MM.1S (cell line): ENCODE measurements around the gene IRF2BPL.

Source experiments
- DNase-seq: peaks from one replicate; pipeline ENCODE4 v3.0.0-alpha.2; 2015
- H2AFZ ChIP-seq: fragments of 300-600 bp; sonication (generic); 2 replicates; pipeline ENCODE4 v1.6.0; 2016; ENCODE audit warnings: antibody characterized with exemption, low read length
- H3F3A ChIP-seq: fragments of 300-600 bp; sonication (generic); 2 replicates; pipeline ENCODE4 v1.6.1; 2016; ENCODE audit warnings: mild to moderate bottlenecking, antibody characterized with exemption, low read length, moderate library complexity, mixed read lengths; ENCODE audit not compliant: insufficient read depth
- H3K27ac ChIP-seq: fragments of 300-600 bp; sonication (generic); 2 replicates; pipeline ENCODE4 v1.5.1; 2016; ENCODE audit warnings: mild to moderate bottlenecking, low read length
- H3K27me3 ChIP-seq: fragments of 300-600 bp; sonication (generic); replicated peaks from 2 replicates; pipeline ENCODE4 v1.6.0; 2016; ENCODE audit warnings: low read length; ENCODE audit not compliant: insufficient read depth
- H3K36me3 ChIP-seq: fragments of 300-600 bp; sonication (generic); replicated peaks from 2 replicates; pipeline ENCODE4 v1.6.1; 2016; ENCODE audit warnings: mild to moderate bottlenecking, low read length, mixed read lengths; ENCODE audit not compliant: insufficient read depth
- H3K4me1 ChIP-seq: fragments of 300-600 bp; sonication (generic); 2 replicates; pipeline ENCODE4 v1.6.1; 2016; ENCODE audit warnings: low read length, mixed read lengths
- H3K4me2 ChIP-seq: fragments of 300-600 bp; sonication (generic); 2 replicates; pipeline ENCODE4 v1.6.0; 2016; ENCODE audit warnings: low read depth, low read length
- H3K4me3 ChIP-seq: fragments of 300-600 bp; sonication (generic); 2 replicates; pipeline ENCODE4 v1.5.1; 2016; ENCODE audit warnings: low read length, mixed read lengths
- H3K79me2 ChIP-seq: fragments of 300-600 bp; sonication (generic); 2 replicates; pipeline ENCODE4 v1.6.1; 2016; ENCODE audit warnings: mixed run types, low read length, mixed read lengths
- H3K9ac ChIP-seq: fragments of 300-600 bp; sonication (generic); 2 replicates; pipeline ENCODE4 v1.6.1; 2016; ENCODE audit warnings: low read length, mixed read lengths
- H3K9me2 ChIP-seq: fragments of 300-600 bp; sonication (generic); replicated peaks from 2 replicates; pipeline ENCODE4 v1.6.1; 2016; ENCODE audit warnings: mild to moderate bottlenecking, low read length, mixed read lengths; ENCODE audit not compliant: insufficient read depth
- H3K9me3 ChIP-seq: fragments of 300-600 bp; sonication (generic); replicated peaks from 2 replicates; pipeline ENCODE4 v1.6.1; 2016; ENCODE audit warnings: mild to moderate bottlenecking, low read length, mixed read lengths; ENCODE audit not compliant: insufficient read depth
- H4K20me1 ChIP-seq: fragments of 300-600 bp; sonication (generic); 2 replicates; pipeline ENCODE4 v1.6.1; 2016; ENCODE audit warnings: mild to moderate bottlenecking, low read length, moderate library complexity, mixed read lengths; ENCODE audit not compliant: insufficient read depth
- CTCF ChIP-seq: fragments of 300-600 bp; sonication (generic); IDR thresholded peaks from 2 replicates; pipeline ENCODE4 v1.5.1; 2016; ENCODE audit warnings: antibody characterized with exemption, low read length, mixed read lengths
- EZH2 ChIP-seq: fragments of 300-600 bp; sonication (generic); optimal IDR thresholded peaks from 2 replicates; pipeline ENCODE3; 2017; ENCODE audit warnings: low read depth, mild to moderate bottlenecking, antibody characterized with exemption, low read length, mixed read lengths
- EZH2phosphoT487 ChIP-seq: fragments of 300-600 bp; sonication (generic); IDR thresholded peaks from 2 replicates; pipeline ENCODE4 v1.6.1; 2018; ENCODE audit warnings: antibody characterized with exemption, low read length

The IRF2BPL gene

DNA sequence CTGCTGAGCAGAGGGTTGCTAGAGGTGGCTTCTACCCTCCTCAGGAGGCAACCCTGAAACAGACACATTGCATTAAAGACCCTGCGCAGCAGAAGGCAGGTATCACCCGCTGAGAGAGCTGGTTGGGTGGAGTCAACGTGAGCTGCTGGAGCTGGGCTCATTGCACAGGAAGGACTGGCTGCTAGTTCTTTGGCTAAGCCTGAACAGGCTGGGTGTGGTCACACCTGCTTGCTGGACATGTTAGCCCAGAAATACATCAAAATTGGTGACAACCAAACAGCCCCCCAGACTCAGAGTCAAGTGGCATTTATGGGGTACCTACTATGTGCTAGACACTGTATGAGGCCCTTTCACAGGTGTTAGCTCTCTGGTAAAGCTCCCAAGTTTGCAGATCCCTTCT, 33.8 kb upstream of the IRF2BPL start:
- Histone ChIP-seq H3K9me3 (no peaks in the 10 kb centered on the region), H3K27me3 (no peaks in the 10 kb centered on the region), H3K36me3 (no peaks in the 10 kb centered on the region), H3K4me1 (no peaks in the 10 kb centered on the region), H4K20me1 (no peaks in the 10 kb centered on the region), H3K9ac (no peak overlapping the region), H2AFZ (no peak overlapping the region), H3K4me2 (no peak overlapping the region), H3F3A (no peaks in the 10 kb centered on the region), H3K27ac (no peak overlapping the region), H3K79me2 (no peaks in the 10 kb centered on the region), H3K4me3 (no peak overlapping the region), H3K9me2 (no peaks in the 10 kb centered on the region)
- TF ChIP-seq EZH2 (no peak), CTCF (no peak), EZH2phosphoT487 (no peak)
- no peak for DNase-seq

DNA sequence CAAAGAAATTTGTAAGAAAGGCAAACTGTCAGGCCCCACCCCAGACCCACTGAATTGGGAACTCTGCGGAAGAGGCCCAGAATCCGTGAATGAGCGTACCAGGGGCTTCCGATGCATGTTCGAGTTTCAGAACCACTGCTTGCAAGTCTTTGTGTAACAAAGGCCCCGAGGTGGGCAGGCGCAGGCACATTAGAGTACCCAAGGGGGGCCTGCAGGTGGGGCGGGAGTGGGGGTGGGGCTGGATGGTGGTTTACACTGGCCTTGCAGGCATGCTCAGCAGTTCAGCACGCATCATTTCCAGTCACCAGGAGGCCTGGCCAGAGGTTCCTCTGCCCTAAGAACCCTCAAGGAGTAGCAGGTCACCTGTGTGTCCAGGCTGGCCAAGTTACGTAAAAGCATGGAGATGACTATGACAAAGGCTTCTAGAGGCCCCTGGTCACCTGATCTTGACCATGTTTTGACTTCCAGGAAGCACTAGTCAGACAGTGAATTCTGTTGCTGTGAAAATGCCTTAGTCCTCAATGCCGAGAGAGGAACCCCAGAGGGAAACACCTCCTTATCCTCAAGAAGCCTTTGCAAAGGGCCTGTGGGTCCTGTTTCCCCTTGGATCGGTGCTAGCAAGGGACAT, 33.2 kb upstream of the IRF2BPL start:
- Histone ChIP-seq H3K27me3 (no peaks in the 10 kb centered on the region), H3K9me2 (no peaks in the 10 kb centered on the region), H3K4me1 (no peaks in the 10 kb centered on the region), H3K9me3 (no peaks in the 10 kb centered on the region), H3K27ac (no peak overlapping the region), H3K9ac (no peak overlapping the region), H4K20me1 (no peaks in the 10 kb centered on the region), H3K79me2 (no peaks in the 10 kb centered on the region), H3F3A (no peaks in the 10 kb centered on the region), H3K4me3 (no peak overlapping the region), H3K36me3 (no peaks in the 10 kb centered on the region), H3K4me2 (no peak overlapping the region), H2AFZ (no peak overlapping the region)
- DNase-seq: no peak
- TF ChIP-seq EZH2 (no peak), EZH2phosphoT487 (no peak)

DNA sequence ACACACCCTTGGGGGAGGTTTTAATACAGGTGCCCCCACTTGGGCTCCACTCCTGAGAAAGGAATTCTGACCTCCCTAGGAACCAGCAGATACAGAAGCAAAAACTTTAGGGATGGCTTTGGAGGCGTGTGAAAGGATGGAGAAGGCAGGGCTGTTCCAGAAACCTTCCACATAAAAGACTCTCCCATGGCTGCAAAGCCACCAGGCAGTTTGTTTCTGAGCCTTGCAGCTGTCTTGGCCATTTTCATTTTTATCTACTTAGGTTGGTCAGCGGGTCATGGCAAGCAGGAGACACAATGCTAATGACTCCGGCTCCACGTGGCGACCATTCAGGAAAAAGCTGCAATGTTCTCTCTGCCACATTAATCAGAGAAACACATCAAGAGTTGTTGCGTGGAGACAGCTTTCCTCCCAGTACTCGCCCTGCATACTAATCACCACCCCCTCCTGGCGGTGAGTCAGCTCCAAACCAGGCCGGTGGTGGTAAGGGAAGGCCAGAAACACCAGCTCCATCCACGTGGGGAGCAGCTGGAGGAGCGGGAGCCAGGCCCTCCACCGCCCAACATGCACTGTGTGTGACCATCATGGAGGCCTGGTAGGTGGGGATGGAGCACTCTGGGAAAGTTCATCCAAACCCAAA, 30.9 kb upstream of the IRF2BPL start:
- H3K36me3 ChIP-seq: no peaks in the 10 kb centered on the region
- H3K9me2 ChIP-seq: no peaks in the 10 kb centered on the region
- no peak overlapping the region for H3K27ac ChIP-seq
- H3K9me3 ChIP-seq: no peaks in the 10 kb centered on the region
- H3K9ac ChIP-seq: no peak overlapping the region
- H2AFZ ChIP-seq: no peak overlapping the region
- no peak for TF ChIP-seq CTCF
- no peak for TF ChIP-seq EZH2phosphoT487
- no peak for TF ChIP-seq EZH2
- H3K4me1 ChIP-seq: no peaks in the 10 kb centered on the region
- H3K4me3 ChIP-seq: no peak overlapping the region
- H4K20me1 ChIP-seq: no peaks in the 10 kb centered on the region
- no peaks in the 10 kb centered on the region for H3K79me2 ChIP-seq
- H3K27me3 ChIP-seq: no peaks in the 10 kb centered on the region
- no peaks in the 10 kb centered on the region for H3F3A ChIP-seq
- no peak overlapping the region for H3K4me2 ChIP-seq
- DNase-seq: no peak

DNA sequence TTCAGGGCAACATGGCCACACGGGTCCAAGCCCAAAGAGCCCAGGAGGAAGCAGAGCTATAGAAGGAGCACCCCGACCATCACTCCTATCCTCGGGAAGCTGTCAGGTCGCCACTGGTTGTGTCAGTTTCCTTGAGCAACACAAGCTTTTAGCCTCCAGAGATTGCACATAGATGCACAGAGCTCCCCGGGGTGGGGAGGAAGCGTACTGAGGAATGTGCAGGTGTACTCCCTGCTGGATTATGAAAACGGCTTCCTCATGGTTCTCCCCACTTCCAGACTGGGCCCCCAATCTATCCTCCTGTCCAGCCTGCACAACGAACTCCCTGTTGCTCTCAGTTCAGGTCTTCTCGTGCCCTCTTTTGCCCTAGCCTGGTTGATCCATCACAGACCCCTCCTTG, 30.3 kb upstream of the IRF2BPL start:
- Histone ChIP-seq H3K36me3 (no peaks in the 10 kb centered on the region), H4K20me1 (no peaks in the 10 kb centered on the region), H3F3A (no peaks in the 10 kb centered on the region), H3K9ac (no peak overlapping the region), H2AFZ (no peak overlapping the region), H3K79me2 (no peaks in the 10 kb centered on the region), H3K4me1 (no peaks in the 10 kb centered on the region), H3K27me3 (no peaks in the 10 kb centered on the region), H3K4me2 (no peak overlapping the region), H3K9me3 (no peaks in the 10 kb centered on the region), H3K27ac (no peak overlapping the region), H3K4me3 (no peak overlapping the region), H3K9me2 (no peaks in the 10 kb centered on the region)
- no peak for DNase-seq
- TF ChIP-seq CTCF (no peak), EZH2phosphoT487 (no peak), EZH2 (no peak)
